GM12801 (cell line): ENCODE results near the gene WDR5.

Experiments
- CTCF ChIP-seq: IDR thresholded peaks from one replicate; pipeline ENCODE4 v1.5.1; 2011; ENCODE audit warnings: control low read depth; ENCODE audit not compliant: insufficient read length; ENCODE audit errors: extremely low read depth

Gene WDR5

GRCh38 chr9:134162926-134163370, 27.1 kb downstream of the WDR5 start:
- TF ChIP-seq CTCF = no peak

GRCh38 chr9:134163371-134164196, 27.7 kb downstream of the WDR5 start:
- no peak for TF ChIP-seq CTCF

GRCh38 chr9:134164879-134165278, 29.0 kb downstream of the WDR5 start:
- no peak for TF ChIP-seq CTCF

DNA sequence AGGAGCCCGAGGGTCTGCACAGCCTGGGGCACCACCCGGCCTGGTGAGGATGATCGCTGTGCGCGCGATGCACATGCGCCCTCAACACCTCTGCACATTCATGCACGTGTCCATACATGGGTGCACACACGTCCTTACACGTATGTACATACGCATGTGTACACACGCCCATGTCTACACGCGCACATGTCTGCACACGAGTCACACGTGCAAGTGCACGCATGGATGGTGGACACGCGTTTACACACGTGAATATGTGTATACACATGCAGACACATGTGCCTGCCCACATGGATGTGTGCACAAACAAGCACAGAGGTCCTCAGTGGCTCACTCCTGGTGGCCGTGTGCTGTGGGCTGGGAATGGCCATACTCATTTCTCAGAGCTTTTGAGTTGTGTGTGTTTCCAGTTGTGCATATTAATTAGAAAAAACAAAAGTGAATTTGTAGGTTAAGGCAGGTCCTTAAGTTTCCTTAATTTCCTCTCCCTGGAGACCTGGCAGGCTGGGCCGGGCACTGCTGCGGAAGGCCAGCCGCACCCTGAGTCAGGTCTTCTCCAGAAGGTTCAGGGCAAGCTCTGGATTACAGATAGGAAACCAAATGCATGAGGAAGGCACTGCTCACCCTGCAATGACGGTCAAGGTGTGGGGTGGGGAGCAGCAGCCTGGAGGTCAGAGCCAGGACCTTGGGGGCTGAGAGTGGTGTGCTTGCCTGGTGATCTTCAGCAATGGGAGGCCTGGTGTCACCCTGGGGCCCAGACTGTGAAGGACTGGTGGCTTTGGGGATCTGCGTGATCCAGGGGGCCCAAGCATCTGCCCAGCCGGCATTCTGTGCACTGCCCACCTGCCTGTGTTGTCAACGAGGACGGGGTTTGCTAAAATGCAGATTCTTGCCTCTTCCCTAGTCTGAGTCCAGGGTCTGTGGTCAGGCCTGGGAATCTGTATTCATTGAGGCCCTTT, 29.8 kb downstream of the WDR5 start:
- TF ChIP-seq CTCF = no peak

DNA sequence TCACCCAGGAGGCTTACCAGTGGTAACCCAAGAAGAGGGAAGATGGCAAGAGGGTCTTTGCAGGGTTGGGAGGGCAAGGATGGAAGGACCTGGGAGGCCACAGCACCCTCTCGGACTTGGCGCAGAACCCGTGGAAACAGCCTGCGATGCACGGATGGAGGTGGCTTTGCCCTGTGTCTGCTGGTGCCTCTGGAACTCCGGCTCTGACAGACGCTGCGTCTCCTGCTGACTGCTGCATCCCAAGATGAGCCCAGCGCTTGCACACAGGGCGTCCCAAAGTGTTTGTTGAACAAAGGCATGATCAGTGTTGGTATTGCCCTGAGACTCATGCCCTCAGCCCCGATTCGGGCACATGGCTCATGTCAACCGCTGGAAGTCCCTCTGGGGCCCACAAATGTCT, 30.5 kb downstream of the WDR5 start:
- no peak for TF ChIP-seq CTCF

DNA sequence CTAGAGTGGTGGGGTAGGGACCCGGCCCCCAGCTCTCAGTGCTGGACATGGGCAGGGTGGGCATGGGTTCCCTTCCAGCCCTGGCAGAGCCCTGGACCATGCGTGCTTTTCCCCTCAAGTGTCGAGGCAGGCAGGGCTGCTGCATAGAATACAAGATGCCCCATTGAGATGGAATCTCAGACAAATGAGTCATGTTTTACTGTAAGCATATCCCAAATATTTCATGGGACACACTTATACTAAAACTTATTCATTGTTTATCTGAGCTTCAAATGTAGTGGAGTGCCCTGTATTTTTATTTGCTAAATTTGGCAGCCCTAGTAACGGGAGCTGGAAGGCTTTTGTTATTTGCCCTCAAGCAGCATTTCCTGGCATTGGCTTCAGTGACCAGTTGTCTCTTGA, 31.6 kb downstream of the WDR5 start:
- TF ChIP-seq CTCF = no peak
